ENCODE results near the gene ZBTB4. TPM values are rescaled to one million over a fixed set of nuclear protein-coding genes. Genes with fewer than 3 reads are reported as not detected.

The ZBTB4 gene
- total RNA-seq, 1 donor from 2014 or later = 62.1 TPM

DNA sequence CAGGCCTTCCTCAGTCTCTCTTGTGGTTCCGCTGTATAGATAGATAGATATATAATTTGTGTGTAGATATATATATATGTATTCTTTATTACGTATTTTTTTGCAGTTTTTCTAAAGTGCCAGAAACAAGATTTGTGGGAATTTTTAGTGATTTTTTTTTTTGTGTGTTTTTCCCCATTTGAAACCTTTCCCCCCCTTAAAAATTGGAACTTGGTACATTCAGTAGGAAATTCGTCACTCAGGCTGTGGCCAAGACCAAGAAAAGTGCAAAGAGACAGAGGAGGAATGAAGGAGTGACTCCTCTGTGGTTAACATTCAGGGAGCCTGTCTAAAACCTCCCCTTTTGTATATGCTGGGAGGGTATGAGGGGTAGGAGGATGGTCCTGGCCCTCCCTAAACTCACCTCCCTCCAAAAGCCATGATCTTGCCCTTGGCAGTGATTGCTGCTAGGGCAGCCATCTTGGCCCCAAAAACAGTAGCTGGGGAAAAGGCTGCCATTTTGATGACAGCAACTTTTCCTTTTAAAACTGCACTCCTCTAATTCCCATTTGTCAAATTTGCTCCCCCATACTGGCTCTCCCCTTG lies 19.4 kb downstream of the ZBTB4 start:
- ATAC-seq (no peak), DNase-seq (ENCODE audit: missing footprints) (no peak)
- intact Hi-C loops (cut with DNase I) = no loop called here

DNA sequence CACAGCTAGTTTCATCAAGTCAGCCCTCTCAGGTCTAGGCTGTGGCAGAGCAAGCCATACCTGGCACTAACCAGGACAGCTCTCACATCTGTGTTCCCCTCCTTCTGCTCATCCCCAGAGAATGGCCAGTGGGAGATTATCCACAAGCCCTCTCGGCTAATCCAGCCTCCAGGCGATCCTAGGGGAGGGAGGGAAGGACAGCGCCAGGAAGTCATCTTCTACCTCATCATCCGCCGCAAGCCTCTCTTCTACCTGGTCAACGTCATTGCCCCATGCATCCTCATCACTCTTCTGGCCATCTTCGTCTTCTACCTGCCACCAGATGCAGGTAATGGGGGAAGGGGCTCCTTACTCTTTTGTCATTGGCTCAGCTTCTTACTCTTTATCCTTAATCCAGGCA lies 31.0 kb downstream of the ZBTB4 start:
- DNase-seq (ENCODE audit: missing footprints) (no peak), ATAC-seq (no peak)
- intact Hi-C loops (cut with DNase I) = no loop called here

DNA sequence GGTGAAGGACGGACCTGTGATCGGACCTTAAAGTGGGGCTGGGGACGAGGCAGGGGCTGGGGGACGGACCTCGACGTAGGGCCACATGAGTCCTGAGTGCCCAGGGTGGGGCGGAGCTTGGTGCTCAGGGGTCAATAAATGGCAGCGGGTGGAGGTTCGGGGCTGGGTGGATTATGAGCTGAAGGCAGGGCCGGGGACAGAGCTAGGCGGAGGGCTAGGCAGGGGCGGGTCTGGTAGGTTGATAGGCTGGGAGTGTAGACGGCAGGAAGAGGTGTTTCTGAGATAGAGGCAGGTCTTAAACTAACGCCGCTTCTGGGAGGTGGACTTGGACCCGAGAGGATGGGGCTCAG lies 33.8 kb downstream of the ZBTB4 start:
- DNase-seq (ENCODE audit: missing footprints) (no peak), ATAC-seq (peak; percentile 27)
- intact Hi-C loops (cut with DNase I) = no loop called here

DNA sequence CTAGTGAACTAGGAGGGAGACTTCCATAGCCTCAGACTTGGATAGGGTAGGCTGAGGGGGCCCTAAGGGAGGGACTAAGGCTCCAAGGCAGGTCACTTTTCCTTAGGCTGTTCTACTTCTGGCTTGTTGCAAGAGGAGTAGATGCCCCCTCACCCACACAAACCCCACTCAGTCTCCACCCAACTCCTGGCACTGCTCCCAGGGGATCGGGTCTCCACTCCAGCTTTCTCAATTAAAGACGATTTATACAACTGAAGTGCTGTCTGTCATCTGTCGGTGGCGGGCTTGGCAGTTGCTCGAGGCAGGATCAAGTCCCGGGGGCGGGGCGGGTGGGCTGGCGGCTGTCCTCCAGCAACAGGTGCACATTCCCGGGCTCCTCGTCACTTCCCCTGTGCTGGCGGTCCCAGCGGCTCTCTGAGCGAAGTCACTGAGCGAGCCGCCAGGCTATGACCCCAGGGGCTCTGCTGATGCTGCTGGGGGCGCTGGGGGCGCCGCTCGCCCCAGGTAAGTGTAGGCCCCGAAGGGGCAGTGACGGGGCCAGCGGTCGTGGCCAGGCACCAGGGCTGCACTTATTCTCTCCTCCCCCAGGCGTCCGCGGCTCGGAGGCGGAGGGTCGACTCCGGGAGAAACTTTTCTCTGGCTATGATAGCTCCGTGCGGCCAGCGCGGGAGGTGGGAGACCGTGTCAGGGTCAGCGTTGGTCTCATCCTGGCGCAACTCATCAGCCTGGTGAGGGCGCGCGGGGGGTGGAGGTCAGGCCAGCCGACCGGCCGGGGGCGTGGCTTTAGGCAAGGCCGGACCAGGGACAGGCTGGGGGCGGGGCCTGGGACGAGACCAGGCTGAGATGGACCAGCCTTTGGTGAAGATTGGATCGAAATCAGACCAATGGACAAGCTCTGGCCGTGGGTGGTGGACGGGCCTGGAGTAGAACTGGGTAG lies 34.5 kb downstream of the ZBTB4 start, which contains the start of gene CHRNB1:
TSS of gene CHRNB1 (plus strand) at position 380 of the 937 bp plus-strand sequence. CDS start at position 447, 67 bp downstream.
- ATAC-seq (peak; percentile 88), DNase-seq (ENCODE audit: missing footprints) (peak; percentile 93)
- intact Hi-C loops (cut with DNase I) = no loop called here

DNA sequence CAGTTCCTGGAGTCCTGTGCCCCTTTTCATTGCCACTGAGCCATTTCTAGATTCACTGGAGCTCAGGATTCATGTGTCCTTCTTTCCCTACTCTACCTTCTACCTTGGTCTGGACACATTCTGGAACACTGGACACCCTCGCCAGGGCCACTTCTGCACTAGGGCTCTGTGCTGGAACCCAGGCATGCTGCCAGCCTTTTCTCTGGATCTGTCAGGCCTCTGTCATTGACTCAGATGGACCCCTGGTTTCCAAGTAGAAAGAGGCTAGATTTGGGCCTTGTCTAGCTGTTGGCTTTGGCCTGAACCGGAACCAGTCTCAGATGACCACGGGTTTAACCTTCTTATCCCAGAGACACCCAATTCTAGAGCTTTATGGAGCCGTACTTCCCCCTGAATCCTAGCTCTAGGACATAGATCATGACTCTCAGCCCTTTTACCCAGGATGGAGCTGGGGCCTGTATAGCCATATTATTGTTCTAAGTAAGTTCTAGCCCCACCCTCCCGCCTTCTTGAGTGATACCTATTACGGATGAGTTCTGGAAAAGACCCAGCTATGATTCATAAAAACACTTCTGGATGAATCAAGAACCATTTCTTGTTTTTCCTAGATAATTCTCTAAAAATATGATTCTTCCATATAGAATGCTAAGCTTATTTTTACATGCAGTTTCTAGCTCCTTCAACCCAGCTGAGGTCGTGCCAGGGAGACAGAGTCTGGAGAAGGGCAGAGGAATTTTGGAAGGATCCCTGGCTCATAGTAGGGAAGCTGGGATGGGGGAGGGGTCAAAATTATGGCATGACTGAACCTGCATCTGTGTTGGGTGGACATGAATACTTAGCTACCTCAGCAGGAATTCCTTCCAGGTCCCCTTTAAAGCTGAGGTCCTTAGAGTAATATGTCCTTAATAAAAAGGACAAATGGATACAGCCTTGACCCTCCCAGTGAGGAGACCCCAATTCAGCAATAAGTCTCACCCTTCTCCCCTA lies 35.6 kb downstream of the ZBTB4 start:
- intact Hi-C loops (cut with DNase I) = no loop called here
- ATAC-seq = no peak

DNA sequence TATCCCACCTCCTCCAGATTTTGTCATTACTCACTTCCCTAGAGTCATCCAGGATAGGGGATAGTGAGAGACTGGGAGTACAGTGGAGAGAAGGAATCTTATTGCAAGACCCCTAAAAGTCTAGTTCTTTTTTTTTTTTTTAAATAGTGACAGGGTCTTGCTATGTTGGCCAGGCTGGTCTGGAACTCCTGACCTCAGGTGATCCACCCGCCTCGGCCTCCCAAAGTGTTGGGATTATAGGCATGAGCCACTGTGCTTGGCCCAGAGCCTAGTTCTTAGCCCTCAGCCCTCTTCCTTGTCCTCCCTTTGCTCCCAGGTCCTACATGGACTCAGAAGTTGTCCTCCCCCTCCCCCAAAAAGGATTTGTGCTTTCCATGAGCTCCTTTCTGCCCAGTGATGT lies 37.3 kb downstream of the ZBTB4 start:
- ATAC-seq (no peak), DNase-seq (ENCODE audit: missing footprints) (no peak)
- intact Hi-C loops (cut with DNase I) = no loop called here

More for the DNA sequence above, 35.6 kb downstream of the ZBTB4 start:
- no peak for DNase-seq (ENCODE audit: missing footprints)

DNA sequence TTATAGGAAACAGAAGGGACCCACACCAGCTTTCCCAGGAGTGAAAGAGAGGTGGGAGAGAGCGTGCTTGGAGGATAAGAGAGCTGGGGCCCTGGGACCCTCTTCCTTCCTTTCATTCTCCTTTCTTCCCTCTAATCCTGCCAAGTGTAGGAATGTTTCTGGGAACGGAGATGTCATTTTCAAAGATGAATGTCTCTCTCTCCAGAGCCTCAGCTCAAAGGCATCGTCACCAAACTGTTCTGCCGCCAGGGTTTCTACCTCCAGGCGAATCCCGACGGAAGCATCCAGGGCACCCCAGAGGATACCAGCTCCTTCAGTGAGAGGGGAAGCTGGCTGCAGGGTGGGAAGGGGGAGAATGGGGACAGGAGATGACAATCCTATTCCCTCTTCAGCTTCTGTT lies 38.2 kb downstream of the ZBTB4 start:
- no peak for DNase-seq (ENCODE audit: missing footprints)
- ATAC-seq = no peak
- intact Hi-C loops (cut with DNase I) = no loop called here

DNA sequence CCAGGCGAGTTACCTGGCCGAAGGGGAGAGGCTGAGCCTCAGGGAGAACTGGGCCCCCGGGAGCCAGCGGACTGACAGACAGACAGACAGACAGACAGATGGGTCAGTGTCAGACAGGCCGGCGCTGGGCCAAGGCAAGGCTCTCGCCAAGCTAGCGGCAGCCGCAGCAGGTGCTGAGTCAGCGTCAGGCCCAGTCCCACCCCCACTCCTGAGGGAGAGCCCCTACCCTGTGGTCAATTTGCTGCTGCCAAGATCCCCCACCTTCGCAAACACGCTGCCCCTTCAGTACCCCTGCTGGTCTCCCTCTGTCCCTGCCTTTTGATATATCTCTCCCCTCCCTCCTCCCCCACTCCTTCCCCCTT lies 38.6 kb downstream of the ZBTB4 start:
- DNase-seq (ENCODE audit: missing footprints) = no peak
- intact Hi-C loops (cut with DNase I) = no loop called here

DNA sequence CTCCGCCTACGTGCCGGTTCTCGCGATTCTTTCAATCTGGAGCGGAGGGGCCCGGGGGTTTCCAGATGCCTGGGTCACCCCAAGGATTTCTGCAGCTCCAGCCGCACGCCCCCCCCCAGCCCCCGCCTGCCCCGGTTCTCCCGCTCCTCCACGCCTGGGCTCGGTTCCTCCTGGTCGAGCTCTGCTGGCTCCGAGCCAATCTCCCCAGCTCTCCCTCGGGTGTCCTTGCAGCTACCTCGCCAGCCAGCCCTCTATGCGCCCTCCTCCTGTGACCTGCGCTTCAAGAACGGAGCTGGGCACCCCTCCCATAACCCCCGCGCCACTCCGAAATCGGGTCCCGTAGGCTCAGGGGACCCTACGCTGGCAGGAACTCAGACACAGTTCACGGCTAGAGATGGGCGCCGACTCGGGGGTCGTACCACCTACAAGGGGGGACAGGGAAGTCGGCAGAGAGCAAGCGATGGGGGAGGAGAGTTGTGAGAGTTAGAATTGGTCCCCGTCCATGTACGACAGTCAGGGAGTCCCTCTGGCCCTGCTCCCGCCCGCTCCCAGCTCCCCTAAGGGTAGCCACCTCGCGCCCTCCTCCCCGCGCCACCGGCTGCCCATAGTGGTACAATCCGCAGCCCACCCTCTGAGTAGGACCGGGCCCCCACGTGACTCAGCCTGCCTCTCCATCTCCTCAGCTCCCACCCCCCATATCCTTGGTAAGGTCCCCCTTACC lies 39.2 kb downstream of the ZBTB4 start:
- intact Hi-C loops (cut with DNase I) = no loop called here
- peak; percentile 6 for ATAC-seq

More for the DNA sequence above, 38.6 kb downstream of the ZBTB4 start:
- ATAC-seq = no peak

DNA sequence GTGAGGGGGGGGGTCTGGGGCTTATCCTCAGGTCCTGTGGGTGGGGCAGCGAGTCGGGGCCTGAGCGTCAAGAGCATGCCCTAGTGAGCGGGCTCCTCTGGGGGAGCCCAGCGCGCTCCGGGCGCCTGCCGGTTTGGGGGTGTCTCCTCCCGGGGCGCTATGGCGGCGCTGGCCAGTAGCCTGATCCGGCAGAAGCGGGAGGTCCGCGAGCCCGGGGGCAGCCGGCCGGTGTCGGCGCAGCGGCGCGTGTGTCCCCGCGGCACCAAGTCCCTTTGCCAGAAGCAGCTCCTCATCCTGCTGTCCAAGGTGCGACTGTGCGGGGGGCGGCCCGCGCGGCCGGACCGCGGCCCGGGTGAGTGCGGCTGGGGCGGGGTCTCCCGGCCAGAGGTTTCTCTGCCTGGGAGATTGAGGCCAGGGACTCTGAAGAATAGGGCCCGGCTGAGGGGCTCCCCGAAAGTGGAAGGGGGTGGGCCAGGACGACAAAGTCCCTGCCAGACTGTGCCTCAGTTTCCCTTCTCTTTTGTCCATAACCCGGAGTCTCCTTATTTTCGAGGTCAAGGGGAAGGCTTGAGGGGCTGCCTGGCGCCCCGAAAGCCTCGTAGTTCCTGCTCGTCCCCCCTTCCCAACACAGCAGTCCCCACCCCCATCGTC lies 39.8 kb downstream of the ZBTB4 start, which contains the start of gene FGF11:
TSS of gene FGF11 (plus strand) at position 51 of the 651 bp plus-strand sequence. CDS start at position 160, 109 bp downstream.
- ATAC-seq = no peak
- intact Hi-C loops (cut with DNase I) = loop anchor here (2.0 to 5.0 kb wide), 2 partner anchors 45 to 148 kb away; partner anchors contain the start of gene POLR2A
- no peak for DNase-seq (ENCODE audit: missing footprints)

More for the DNA sequence above, 39.2 kb downstream of the ZBTB4 start:
- DNase-seq (ENCODE audit: missing footprints) = peak; percentile 84

DNA sequence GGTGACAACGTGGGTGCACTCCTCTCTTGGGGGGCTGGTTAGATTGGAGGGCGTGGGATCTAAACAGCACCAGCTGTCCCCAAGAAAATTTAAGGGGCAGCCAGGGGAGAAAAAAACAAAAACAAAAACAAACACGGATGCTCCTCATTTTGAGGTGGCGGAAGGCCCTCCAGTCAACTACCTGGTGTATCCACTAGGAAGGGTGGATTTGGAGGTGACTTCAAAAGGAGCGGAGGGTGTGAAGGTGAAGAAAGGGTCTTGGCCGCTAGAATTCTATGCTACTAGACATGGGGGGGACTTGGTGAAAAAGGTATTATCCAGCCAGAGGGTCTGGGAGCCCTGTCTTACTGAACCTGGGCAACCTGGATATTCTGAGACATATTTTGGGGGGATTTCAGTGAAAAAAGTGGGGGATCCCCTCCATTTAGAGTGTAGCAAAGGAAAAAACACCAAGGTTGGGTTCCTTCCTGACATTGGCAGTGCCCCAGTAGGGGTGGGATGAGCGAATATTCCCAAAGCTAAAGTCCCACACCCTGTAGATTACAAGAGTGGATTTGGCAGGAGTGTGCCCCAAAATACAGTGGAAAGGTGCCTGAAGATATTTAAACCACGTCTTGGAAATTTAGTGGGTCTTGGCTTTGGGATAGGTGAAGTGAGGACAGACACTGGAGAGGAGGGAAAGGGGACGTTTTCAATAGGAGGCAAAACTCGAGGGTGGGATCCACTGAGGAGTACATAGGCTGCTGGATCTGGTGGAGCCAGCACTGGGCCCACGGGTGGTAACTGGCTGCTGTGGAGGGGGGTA lies 40.6 kb downstream of the ZBTB4 start:
- intact Hi-C loops (cut with DNase I) = loop anchor here (2.0 to 5.0 kb wide), 2 partner anchors 46 to 148 kb away; partner anchors contain the start of gene POLR2A

DNA sequence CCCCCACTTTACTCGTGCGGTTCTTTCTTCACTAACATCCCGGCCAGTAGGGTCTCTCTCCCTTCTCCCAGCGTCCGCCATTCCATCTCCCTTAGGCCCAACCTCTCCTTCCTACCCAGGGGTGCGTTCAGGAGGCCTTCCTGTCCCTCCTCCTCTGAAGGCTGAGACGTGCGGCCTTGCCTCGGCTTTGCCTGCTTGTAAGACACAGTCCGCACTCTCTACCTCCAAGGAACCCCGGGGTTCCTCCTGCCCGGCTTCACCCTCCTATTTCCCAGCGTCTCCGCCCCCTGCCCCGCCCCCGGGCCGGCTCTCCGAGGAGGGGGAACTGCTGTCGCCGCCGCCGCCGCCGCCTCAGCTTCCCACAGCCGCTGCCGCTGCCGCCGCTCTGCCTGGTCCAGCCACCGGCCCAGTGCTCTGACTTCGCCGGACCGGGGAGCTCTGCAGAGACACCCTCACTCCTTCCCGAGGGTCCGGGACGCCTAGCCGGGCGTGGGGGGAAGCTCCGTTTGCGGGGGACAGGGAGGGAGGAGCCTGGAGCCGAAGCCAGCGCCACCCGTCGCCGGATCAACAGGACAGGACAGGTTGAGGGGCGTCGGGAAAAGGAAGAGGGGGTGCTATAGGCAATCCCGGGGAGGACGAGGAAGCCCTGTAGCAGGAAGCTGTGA lies 41.3 kb downstream of the ZBTB4 start:
- DNase-seq (ENCODE audit: missing footprints) = peak; percentile 94
- intact Hi-C loops (cut with DNase I) = loop anchor here (2.0 to 5.0 kb wide), 5 partner anchors 41 to 149 kb away; partner anchors contain the start of genes POLR2A, SENP3 and ZBTB4
- peak; percentile 29 for ATAC-seq

More for the DNA sequence above, 40.6 kb downstream of the ZBTB4 start:
- DNase-seq (ENCODE audit: missing footprints) = no peak
- no peak for ATAC-seq

DNA sequence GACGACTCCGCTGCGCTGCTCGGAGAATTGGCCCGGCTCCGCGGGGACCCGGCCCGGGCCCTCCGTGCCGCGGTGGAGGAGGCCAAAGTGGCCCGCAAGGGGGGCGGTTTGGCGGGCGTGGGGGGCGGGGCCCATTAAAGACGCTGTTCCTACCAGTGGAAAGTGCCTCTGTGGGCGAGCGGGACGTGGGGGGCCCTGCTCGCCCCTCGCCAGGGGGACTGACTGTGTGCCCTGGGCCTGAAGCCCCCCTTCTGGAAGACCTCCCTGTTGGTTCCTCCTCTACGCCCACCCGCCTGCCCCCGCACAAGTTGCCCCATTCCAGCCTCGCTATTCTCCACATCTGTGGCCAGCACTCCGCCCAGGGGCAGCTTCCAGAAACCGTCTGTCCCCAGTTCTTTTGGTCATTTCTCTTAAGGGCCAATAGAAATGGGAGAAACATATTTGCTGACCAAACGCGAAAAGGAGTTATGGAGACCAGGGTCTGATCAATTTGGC lies 42.0 kb downstream of the ZBTB4 start:
- intact Hi-C loops (cut with DNase I) = loop anchor here (2.0 to 5.0 kb wide), 4 partner anchors 41 to 150 kb away; partner anchors contain the start of genes SENP3 and ZBTB4
- no peak for DNase-seq (ENCODE audit: missing footprints)
- ATAC-seq = no peak

DNA sequence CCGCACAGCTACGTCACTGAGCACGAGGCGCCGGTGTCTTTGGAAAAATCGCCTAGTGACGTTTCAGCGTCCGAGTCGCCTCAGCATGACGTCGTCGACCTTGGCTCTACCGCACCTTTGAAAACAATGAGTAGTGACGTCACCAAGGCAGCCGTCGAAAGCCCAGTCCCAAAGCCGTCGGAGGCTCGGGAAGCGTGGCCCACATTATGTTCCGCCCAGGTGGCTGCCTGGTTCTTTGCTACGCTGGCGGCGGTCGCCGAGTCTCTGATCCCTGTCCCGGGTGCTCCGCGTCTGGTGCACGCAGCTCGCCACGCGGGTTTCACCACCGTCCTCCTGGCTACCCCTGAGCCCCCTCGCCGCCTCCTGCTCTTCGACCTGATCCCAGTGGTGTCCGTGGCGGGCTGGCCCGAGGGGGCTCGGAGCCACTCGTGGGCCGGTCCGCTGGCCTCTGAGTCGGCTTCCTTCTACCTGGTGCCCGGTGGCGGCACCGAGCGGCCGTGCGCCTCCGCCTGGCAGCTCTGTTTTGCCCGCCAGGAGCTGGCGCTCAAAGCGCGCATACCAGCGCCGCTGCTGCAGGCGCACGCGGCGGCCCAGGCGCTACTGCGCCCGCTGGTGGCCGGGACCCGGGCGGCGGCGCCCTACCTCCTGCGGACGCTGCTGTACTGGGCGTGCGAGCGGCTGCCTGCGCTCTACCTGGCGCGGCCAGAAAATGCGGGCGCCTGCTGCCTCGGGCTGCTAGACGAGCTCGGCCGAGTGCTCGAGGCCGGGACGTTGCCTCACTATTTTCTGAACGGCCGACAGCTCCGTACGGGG lies 42.7 kb downstream of the ZBTB4 start:
- DNase-seq (ENCODE audit: missing footprints) (peak; percentile 92), ATAC-seq (peak; percentile 75)
- intact Hi-C loops (cut with DNase I) = loop anchor here (2.0 to 5.0 kb wide), 4 partner anchors 42 to 151 kb away; partner anchors contain the start of genes SENP3 and ZBTB4

All from Right ventricle myocardium inferior (tissue), 1 donor.